Measurements from ENCODE around the gene RASA3. TPM values are rescaled to one million over a fixed set of nuclear protein-coding genes. Genes with fewer than 3 reads are reported as not detected.

Gene RASA3
- total RNA-seq, 3 donors from 2014 or later: 7.9 to 19.0 (median 8.4) TPM

DNA sequence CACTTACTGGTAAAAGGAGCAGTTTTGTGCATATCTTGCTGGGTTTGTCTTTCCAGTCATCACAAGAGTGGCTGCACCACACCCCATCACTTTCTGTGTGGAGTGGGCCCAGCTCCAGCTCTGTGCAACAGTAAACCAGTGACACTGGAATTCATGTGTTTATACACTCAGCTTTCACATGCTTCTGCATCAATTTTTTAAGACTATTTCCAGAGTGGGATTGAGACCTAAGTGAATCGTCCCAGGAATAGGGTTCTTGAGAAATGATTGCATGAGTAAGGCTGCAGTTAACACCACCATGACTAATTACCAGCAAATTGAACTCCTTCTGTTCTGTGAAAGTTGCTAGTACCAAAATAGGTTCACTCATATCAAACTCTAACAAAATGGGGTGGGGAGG lies 41.3 kb upstream of the RASA3 start:
- intact Hi-C loops (cut with DNase I, micrococcal nuclease): no loop called here
- H3K9me3 ChIP-seq: peaks cover 13% of the 10 kb centered on the region
- ATAC-seq (no peak), DNase-seq (no peak)
- TF ChIP-seq, protein P1, sequence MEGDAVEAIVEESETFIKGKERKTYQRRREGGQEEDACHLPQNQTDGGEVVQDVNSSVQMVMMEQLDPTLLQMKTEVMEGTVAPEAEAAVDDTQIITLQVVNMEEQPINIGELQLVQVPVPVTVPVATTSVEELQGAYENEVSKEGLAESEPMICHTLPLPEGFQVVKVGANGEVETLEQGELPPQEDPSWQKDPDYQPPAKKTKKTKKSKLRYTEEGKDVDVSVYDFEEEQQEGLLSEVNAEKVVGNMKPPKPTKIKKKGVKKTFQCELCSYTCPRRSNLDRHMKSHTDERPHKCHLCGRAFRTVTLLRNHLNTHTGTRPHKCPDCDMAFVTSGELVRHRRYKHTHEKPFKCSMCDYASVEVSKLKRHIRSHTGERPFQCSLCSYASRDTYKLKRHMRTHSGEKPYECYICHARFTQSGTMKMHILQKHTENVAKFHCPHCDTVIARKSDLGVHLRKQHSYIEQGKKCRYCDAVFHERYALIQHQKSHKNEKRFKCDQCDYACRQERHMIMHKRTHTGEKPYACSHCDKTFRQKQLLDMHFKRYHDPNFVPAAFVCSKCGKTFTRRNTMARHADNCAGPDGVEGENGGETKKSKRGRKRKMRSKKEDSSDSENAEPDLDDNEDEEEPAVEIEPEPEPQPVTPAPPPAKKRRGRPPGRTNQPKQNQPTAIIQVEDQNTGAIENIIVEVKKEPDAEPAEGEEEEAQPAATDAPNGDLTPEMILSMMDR (IDR thresholded peaks at IDR 0.05): no peak
- H3K36me3 ChIP-seq (ENCODE audit: low read depth): no peaks in the 10 kb centered on the region
- H3K4me1 ChIP-seq (ENCODE audit: low read depth): no peaks in the 10 kb centered on the region
- no peak overlapping the region for H3K4me3 ChIP-seq

- TF ChIP-seq, protein P1 (IDR thresholded peaks at IDR 0.05): no peak
- ATAC-seq: no peak
- H3K4me1 ChIP-seq (ENCODE audit: low read depth): no peaks in the 10 kb centered on the region
- H3K36me3 ChIP-seq (ENCODE audit: low read depth): no peaks in the 10 kb centered on the region
- no peak for DNase-seq
- peaks cover 13% of the 10 kb centered on the region for H3K9me3 ChIP-seq
- no peak overlapping the region for H3K4me3 ChIP-seq
- intact Hi-C loops (cut with DNase I, micrococcal nuclease): no loop called here
Observed at GRCh38 chr13:114173272-114173671, 40.8 kb upstream of the RASA3 start.

- ATAC-seq: no peak
- TF ChIP-seq, protein P1 (IDR thresholded peaks at IDR 0.05): no peak
Observed at GRCh38 chr13:114167885-114168284, 35.5 kb upstream of the RASA3 start.

DNA sequence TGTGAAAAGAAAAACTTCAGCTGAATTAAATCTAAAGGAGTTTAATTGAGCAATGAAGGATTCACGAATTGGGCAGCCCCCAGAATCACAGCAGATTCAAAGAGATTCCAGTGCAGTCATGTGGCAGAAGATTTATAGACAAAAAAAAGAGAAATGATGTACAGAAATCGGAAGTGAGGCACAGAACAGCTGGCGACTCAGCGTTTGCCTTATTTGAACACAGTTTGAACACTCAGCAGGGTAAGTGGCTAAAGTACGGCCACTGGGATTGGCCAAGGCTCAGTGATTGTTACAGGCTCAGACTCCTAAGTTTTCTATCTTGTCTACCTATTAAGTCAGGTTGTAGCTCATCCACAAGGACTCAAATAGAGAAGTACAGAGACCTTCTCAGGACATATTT lies 35.0 kb upstream of the RASA3 start:
- DNase-seq (no peak), ATAC-seq (no peak)
- intact Hi-C loops (cut with DNase I, micrococcal nuclease): no loop called here
- TF ChIP-seq, protein P1 (IDR thresholded peaks at IDR 0.05): no peak
- Histone ChIP-seq H3K4me3 (no peak overlapping the region), H3K9me3 (peaks cover 2% of the 10 kb centered on the region), H3K36me3 (ENCODE audit: low read depth) (no peaks in the 10 kb centered on the region), H3K4me1 (ENCODE audit: low read depth) (peaks cover 4% of the 10 kb centered on the region)

More at GRCh38 chr13:114167885-114168284, 35.5 kb upstream of the RASA3 start:
- Histone ChIP-seq H3K36me3 (ENCODE audit: low read depth) (no peaks in the 10 kb centered on the region), H3K9me3 (peaks cover 6% of the 10 kb centered on the region), H3K4me3 (no peak overlapping the region), H3K4me1 (ENCODE audit: low read depth) (no peaks in the 10 kb centered on the region)
- no peak for DNase-seq
- intact Hi-C loops (cut with DNase I, micrococcal nuclease): no loop called here

- peaks cover 13% of the 10 kb centered on the region for H3K4me1 ChIP-seq (ENCODE audit: low read depth)
- no peaks in the 10 kb centered on the region for H3K9me3 ChIP-seq
- TF ChIP-seq, protein P1 (IDR thresholded peaks at IDR 0.05): no peak
- H3K4me3 ChIP-seq: no peak overlapping the region
- ATAC-seq: no peak
- intact Hi-C loops (cut with DNase I, micrococcal nuclease): no loop called here
- peak in 2 of 3 donors; percentile 20 to 47 for DNase-seq
- H3K36me3 ChIP-seq (ENCODE audit: low read depth): no peaks in the 10 kb centered on the region
Observed at GRCh38 chr13:114166381-114167131, 34.1 kb upstream of the RASA3 start.

Measured in mucosa of descending colon (tissue), 3 donors.